ENCODE results near the gene ITGB2.

DNA sequence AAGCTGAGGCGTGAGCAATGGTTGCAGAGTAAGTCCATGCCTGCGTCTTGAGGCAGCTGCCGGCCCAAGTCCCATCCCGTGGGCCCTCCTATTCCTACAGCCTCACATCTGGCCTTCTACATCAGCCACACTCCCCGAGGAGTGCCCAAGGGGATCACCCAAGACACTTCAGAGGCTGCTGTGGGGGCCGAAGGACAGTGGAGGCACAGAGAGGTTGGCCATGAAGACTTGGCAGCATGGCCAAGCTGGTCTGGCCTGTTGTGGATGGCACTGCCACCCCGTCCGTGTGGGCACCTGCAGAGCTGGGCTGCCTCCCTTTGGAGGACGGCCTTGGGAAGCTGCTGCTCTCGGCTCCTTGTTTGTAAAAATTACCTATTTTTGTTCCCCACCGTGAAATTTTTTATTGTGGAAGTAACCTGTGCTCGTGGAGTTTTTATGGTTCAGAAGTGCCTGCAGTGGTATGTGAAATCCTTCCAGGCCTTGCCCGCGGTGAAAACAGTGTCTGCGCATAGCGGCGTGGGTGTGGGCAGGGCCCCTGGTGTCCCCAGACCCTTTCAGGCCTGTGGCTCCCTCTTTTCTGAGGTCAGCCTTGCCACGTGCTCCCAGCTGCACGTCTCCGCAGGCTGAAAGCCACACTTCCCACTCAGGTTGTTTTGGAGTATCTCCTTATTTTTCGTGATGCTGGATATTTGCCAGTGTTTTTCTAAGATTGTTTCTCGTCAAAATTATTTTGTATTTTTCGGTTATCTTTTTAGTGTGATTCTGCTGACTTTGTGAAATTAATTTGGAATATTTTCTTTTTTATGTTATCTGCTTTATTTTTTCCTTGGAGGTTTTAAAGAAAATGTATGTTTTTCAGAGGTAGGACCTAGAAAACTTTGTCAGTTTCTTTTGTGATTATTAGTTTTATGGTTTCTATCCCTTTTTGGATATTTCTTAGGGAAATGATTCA, 39.7 kb upstream of the ITGB2 start:
- TF ChIP-seq, protein P1, sequence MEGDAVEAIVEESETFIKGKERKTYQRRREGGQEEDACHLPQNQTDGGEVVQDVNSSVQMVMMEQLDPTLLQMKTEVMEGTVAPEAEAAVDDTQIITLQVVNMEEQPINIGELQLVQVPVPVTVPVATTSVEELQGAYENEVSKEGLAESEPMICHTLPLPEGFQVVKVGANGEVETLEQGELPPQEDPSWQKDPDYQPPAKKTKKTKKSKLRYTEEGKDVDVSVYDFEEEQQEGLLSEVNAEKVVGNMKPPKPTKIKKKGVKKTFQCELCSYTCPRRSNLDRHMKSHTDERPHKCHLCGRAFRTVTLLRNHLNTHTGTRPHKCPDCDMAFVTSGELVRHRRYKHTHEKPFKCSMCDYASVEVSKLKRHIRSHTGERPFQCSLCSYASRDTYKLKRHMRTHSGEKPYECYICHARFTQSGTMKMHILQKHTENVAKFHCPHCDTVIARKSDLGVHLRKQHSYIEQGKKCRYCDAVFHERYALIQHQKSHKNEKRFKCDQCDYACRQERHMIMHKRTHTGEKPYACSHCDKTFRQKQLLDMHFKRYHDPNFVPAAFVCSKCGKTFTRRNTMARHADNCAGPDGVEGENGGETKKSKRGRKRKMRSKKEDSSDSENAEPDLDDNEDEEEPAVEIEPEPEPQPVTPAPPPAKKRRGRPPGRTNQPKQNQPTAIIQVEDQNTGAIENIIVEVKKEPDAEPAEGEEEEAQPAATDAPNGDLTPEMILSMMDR (IDR thresholded peaks at IDR 0.05 in 2 of 3, conservative IDR thresholded peaks at IDR 0.05 in 1 of 3; ENCODE audit: borderline replicate concordance in 1 of 3, insufficient read depth in 1 of 3, low read depth in 2 of 3, low read length in 2 of 3): no peak
- TF ChIP-seq SRF (IDR thresholded peaks at IDR 0.05; ENCODE audit: low read depth) (no peak), POLR2A (IDR thresholded peaks at IDR 0.05; ENCODE audit: borderline replicate concordance, extremely low read depth, insufficient read depth, insufficient read length) (no peak), POLR2AphosphoS5 (IDR thresholded peaks at IDR 0.05; ENCODE audit: low read depth, low read length) (no peak), RAD21 (IDR thresholded peaks at IDR 0.05; ENCODE audit: low read depth) (no peak), SP1 (IDR thresholded peaks at IDR 0.05; ENCODE audit: low read depth) (no peak), SIN3A (IDR thresholded peaks at IDR 0.05; ENCODE audit: low read depth) (no peak), EZH2phosphoT487 (IDR thresholded peaks at IDR 0.05; ENCODE audit: borderline replicate concordance) (no peak)
- TF ChIP-seq, protein P2, sequence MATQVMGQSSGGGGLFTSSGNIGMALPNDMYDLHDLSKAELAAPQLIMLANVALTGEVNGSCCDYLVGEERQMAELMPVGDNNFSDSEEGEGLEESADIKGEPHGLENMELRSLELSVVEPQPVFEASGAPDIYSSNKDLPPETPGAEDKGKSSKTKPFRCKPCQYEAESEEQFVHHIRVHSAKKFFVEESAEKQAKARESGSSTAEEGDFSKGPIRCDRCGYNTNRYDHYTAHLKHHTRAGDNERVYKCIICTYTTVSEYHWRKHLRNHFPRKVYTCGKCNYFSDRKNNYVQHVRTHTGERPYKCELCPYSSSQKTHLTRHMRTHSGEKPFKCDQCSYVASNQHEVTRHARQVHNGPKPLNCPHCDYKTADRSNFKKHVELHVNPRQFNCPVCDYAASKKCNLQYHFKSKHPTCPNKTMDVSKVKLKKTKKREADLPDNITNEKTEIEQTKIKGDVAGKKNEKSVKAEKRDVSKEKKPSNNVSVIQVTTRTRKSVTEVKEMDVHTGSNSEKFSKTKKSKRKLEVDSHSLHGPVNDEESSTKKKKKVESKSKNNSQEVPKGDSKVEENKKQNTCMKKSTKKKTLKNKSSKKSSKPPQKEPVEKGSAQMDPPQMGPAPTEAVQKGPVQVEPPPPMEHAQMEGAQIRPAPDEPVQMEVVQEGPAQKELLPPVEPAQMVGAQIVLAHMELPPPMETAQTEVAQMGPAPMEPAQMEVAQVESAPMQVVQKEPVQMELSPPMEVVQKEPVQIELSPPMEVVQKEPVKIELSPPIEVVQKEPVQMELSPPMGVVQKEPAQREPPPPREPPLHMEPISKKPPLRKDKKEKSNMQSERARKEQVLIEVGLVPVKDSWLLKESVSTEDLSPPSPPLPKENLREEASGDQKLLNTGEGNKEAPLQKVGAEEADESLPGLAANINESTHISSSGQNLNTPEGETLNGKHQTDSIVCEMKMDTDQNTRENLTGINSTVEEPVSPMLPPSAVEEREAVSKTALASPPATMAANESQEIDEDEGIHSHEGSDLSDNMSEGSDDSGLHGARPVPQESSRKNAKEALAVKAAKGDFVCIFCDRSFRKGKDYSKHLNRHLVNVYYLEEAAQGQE (IDR thresholded peaks at IDR 0.05; ENCODE audit: low read depth): no peak
- TF ChIP-seq, protein P3, sequence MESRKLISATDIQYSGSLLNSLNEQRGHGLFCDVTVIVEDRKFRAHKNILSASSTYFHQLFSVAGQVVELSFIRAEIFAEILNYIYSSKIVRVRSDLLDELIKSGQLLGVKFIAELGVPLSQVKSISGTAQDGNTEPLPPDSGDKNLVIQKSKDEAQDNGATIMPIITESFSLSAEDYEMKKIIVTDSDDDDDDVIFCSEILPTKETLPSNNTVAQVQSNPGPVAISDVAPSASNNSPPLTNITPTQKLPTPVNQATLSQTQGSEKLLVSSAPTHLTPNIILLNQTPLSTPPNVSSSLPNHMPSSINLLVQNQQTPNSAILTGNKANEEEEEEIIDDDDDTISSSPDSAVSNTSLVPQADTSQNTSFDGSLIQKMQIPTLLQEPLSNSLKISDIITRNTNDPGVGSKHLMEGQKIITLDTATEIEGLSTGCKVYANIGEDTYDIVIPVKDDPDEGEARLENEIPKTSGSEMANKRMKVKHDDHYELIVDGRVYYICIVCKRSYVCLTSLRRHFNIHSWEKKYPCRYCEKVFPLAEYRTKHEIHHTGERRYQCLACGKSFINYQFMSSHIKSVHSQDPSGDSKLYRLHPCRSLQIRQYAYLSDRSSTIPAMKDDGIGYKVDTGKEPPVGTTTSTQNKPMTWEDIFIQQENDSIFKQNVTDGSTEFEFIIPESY (IDR thresholded peaks at IDR 0.05; ENCODE audit: extremely low read depth, insufficient replicate concordance, low read length): no peak
